NCI-H82 treated with DMSO at 0.1 percent for 48 hours (cell line): ENCODE measurements around the gene PRKCE.
"Not testable (repeated sequence)": the region's sequence is repeated elsewhere in the genome, so short reads cannot be mapped to it uniquely, and the experiment has no call there.

Source experiments
- DNase-seq: peaks from one replicate; lab custom pipeline; 2025; ENCODE audit not compliant: unreplicated experiment; lab: John Stamatoyannopoulos, UW

Gene PRKCE

GRCh38 chr2:45881970-45882581 lies 230.6 kb downstream of the PRKCE start:
- DNase-seq, result no peak

GRCh38 chr2:45882707-45883602 lies 231.5 kb downstream of the PRKCE start:
- DNase-seq, result no peak

- DNase-seq, result no peak
These were observed 232.1 kb downstream of the PRKCE start for GRCh38 chr2:45883603-45884000.

GRCh38 chr2:45884126-45884525 lies 232.7 kb downstream of the PRKCE start:
- DNase-seq, result no peak

GRCh38 chr2:45885171-45885621 lies 233.7 kb downstream of the PRKCE start:
- DNase-seq, result no peak

GRCh38 chr2:45886171-45886663 lies 234.7 kb downstream of the PRKCE start:
- peak; percentile 39 for DNase-seq

GRCh38 chr2:45888167-45888566 lies 236.7 kb downstream of the PRKCE start:
- no peak for DNase-seq

- peak; percentile 96 for DNase-seq
These were observed 237.2 kb downstream of the PRKCE start for GRCh38 chr2:45888641-45889040.

- DNase-seq, result peak; percentile 99
These were observed 237.6 kb downstream of the PRKCE start for GRCh38 chr2:45889053-45889452.

- no peak for DNase-seq
These were observed 238.3 kb downstream of the PRKCE start for GRCh38 chr2:45889620-45890370.

GRCh38 chr2:45890371-45890646 lies 238.8 kb downstream of the PRKCE start:
- not testable (repeated sequence) for DNase-seq

- no peak for DNase-seq
These were observed 239.3 kb downstream of the PRKCE start for GRCh38 chr2:45890819-45891218.

GRCh38 chr2:45891719-45892424 lies 240.4 kb downstream of the PRKCE start:
- no peak for DNase-seq

GRCh38 chr2:45892425-45892745 lies 240.9 kb downstream of the PRKCE start:
- DNase-seq, result no peak

- no peak for DNase-seq
These were observed 241.3 kb downstream of the PRKCE start for GRCh38 chr2:45892757-45893156.

GRCh38 chr2:45894211-45894610 lies 242.7 kb downstream of the PRKCE start:
- DNase-seq, result no peak

GRCh38 chr2:45895241-45895861 lies 243.9 kb downstream of the PRKCE start:
- no peak for DNase-seq

GRCh38 chr2:45896311-45896710 lies 244.8 kb downstream of the PRKCE start:
- DNase-seq, result no peak

GRCh38 chr2:45897842-45898241 lies 246.4 kb downstream of the PRKCE start:
- no peak for DNase-seq

GRCh38 chr2:45898819-45899218 lies 247.3 kb downstream of the PRKCE start:
- DNase-seq, result no peak

GRCh38 chr2:45899926-45900325 lies 248.5 kb downstream of the PRKCE start:
- DNase-seq, result no peak
